Tibial nerve (tissue), 3 donors: ENCODE data around the gene DHTKD1.

Experiments
- POLR2A ChIP-seq, 2 donors: fragments of 450-650 bp; IDR thresholded peaks; one replicate each; pipeline ENCODE4 v1.6.1; 2017; ENCODE audit warnings: antibody characterized with exemption in 2 of 2, mild to moderate bottlenecking in 2 of 2, moderate library complexity in 2 of 2
- TF ChIP-seq, protein P1 (sequence below), 5 experiments: fragments of 200-600 bp in 3 of 5; fragments of 450-650 bp in 2 of 5; sonication (generic) in 3 of 5; IDR thresholded peaks; one replicate each; pipeline ENCODE4 v1.5.1; 2016 to 2019; ENCODE audit warnings: antibody characterized with exemption in 5 of 5, mild to moderate bottlenecking in 3 of 5, moderate library complexity in 2 of 5

DNA sequence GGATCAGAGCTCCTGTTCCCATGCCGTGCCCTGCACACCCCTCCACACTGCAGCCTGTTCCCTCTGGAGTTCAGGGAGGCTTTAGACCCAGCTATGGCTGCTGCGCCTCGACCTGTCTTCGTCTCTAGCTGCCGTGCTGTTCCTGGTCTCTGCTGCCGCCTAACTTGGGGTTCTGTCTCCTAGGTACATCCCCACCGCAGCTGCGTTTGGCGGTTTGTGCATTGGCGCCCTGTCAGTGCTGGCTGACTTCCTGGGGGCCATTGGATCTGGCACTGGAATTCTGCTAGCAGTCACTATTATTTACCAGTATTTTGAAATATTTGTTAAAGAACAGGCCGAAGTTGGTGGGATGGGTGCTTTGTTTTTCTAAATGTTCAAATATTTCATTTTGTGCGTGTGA lies 95.3 kb downstream of the DHTKD1 start:
- TF ChIP-seq POLR2A (IDR thresholded peaks at IDR 0.05) = no peak
- TF ChIP-seq, protein P1, sequence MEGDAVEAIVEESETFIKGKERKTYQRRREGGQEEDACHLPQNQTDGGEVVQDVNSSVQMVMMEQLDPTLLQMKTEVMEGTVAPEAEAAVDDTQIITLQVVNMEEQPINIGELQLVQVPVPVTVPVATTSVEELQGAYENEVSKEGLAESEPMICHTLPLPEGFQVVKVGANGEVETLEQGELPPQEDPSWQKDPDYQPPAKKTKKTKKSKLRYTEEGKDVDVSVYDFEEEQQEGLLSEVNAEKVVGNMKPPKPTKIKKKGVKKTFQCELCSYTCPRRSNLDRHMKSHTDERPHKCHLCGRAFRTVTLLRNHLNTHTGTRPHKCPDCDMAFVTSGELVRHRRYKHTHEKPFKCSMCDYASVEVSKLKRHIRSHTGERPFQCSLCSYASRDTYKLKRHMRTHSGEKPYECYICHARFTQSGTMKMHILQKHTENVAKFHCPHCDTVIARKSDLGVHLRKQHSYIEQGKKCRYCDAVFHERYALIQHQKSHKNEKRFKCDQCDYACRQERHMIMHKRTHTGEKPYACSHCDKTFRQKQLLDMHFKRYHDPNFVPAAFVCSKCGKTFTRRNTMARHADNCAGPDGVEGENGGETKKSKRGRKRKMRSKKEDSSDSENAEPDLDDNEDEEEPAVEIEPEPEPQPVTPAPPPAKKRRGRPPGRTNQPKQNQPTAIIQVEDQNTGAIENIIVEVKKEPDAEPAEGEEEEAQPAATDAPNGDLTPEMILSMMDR (IDR thresholded peaks at IDR 0.05) = no peak
